Chondrocyte (in vitro differentiated cells): Measurements from ENCODE around the gene PDGFRA. TPM values are rescaled to one million over a fixed set of nuclear protein-coding genes. Genes with fewer than 3 reads are reported as not detected.

Source experiments
- DNase-seq: peaks from one replicate; pipeline ENCODE4 v3.0.0; 2021; ENCODE audit warnings: mixed read lengths, low spot score
- H3K27ac Mint-ChIP-seq: one replicate; pipeline ENCODE4 v1.8.0; 2021; ENCODE audit warnings: mild to moderate bottlenecking, moderate library complexity, mixed read lengths; ENCODE audit not compliant: unreplicated experiment
- H3K27me3 Mint-ChIP-seq: 2 replicates; pipeline ENCODE4 v1.8.0; 2021; ENCODE audit warnings: low read depth, mixed read lengths
- H3K36me3 Mint-ChIP-seq: 2 replicates; pipeline ENCODE4 v1.8.0; 2021; ENCODE audit warnings: low read depth, mixed read lengths
- H3K4me1 Mint-ChIP-seq: 2 replicates; pipeline ENCODE4 v1.8.0; 2021; ENCODE audit warnings: low read depth, mild to moderate bottlenecking, mixed read lengths
- H3K4me3 Mint-ChIP-seq: one replicate; pipeline ENCODE4 v1.8.0; 2021; ENCODE audit warnings: mild to moderate bottlenecking, moderate library complexity, mixed read lengths; ENCODE audit not compliant: unreplicated experiment
- H3K9me3 Mint-ChIP-seq: 2 replicates; pipeline ENCODE4 v1.8.0; 2021; ENCODE audit warnings: low read depth, mixed read lengths
- CTCF ChIP-seq: fragments of 200-600 bp; sonication (generic); IDR thresholded peaks from 2 replicates; pipeline ENCODE4 v1.5.0; 2021; ENCODE audit warnings: antibody characterized with exemption, mild to moderate bottlenecking, moderate library complexity
- total RNA-seq: library from RNA; stranded (reverse); gene quantifications from 3 replicates; pipeline ENCODE4 v1.2.1, GENCODE V29; 2021

PDGFRA gene
- total RNA-seq, 1 donor from 2014 or later = 62.7 TPM

- no peak for DNase-seq
- H3K27me3 Mint-ChIP-seq = no peaks in the 10 kb centered on the region
- H3K4me1 Mint-ChIP-seq = peaks cover 11% of the 10 kb centered on the region
- no peaks in the 10 kb centered on the region for H3K9me3 Mint-ChIP-seq
- no peaks in the 10 kb centered on the region for H3K36me3 Mint-ChIP-seq
- H3K27ac Mint-ChIP-seq = no peak overlapping the region
- no peak overlapping the region for H3K4me3 Mint-ChIP-seq
- TF ChIP-seq CTCF = no peak
Measured at GRCh38 chr4:54187148-54187547, 41.9 kb upstream of the PDGFRA start.

- H3K27me3 Mint-ChIP-seq = no peaks in the 10 kb centered on the region
- no peak for TF ChIP-seq CTCF
- no peak for DNase-seq
- no peak overlapping the region for H3K4me3 Mint-ChIP-seq
- H3K9me3 Mint-ChIP-seq = no peaks in the 10 kb centered on the region
- no peaks in the 10 kb centered on the region for H3K36me3 Mint-ChIP-seq
- H3K27ac Mint-ChIP-seq = peak overlapping the region; percentile 39
- peaks cover 11% of the 10 kb centered on the region for H3K4me1 Mint-ChIP-seq
Measured at GRCh38 chr4:54189140-54189539, 40.0 kb upstream of the PDGFRA start.

- Mint-ChIP-seq H3K4me1 (peaks cover 20% of the 10 kb centered on the region), H3K9me3 (no peaks in the 10 kb centered on the region), H3K4me3 (no peak overlapping the region), H3K27me3 (no peaks in the 10 kb centered on the region), H3K36me3 (no peaks in the 10 kb centered on the region), H3K27ac (no peak overlapping the region)
- no peak for TF ChIP-seq CTCF
- peak; percentile 83 for DNase-seq
Measured at GRCh38 chr4:54192811-54193210, 36.3 kb upstream of the PDGFRA start.

GRCh38 chr4:54197926-54198325, 31.2 kb upstream of the PDGFRA start:
- H3K27ac Mint-ChIP-seq = peak overlapping the region; percentile 82
- H3K4me1 Mint-ChIP-seq = peaks cover 16% of the 10 kb centered on the region
- no peak overlapping the region for H3K4me3 Mint-ChIP-seq
- H3K36me3 Mint-ChIP-seq = no peaks in the 10 kb centered on the region
- H3K27me3 Mint-ChIP-seq = no peaks in the 10 kb centered on the region
- DNase-seq = no peak
- TF ChIP-seq CTCF = no peak
- peaks cover 5% of the 10 kb centered on the region for H3K9me3 Mint-ChIP-seq

- H3K4me3 Mint-ChIP-seq = no peak overlapping the region
- no peak for TF ChIP-seq CTCF
- no peaks in the 10 kb centered on the region for H3K27me3 Mint-ChIP-seq
- no peak for DNase-seq
- no peaks in the 10 kb centered on the region for H3K36me3 Mint-ChIP-seq
- H3K9me3 Mint-ChIP-seq = peaks cover 5% of the 10 kb centered on the region
- no peak overlapping the region for H3K27ac Mint-ChIP-seq
- H3K4me1 Mint-ChIP-seq = peaks cover 16% of the 10 kb centered on the region
Measured at GRCh38 chr4:54199919-54200318, 29.2 kb upstream of the PDGFRA start.
